NCI-H2171 treated with DMSO at 0.1 percent for 48 hours (cell line): ENCODE results near the gene MED13L.
"Not testable (repeated sequence)": the region's sequence is repeated elsewhere in the genome, so short reads cannot be mapped to it uniquely, and the experiment has no call there.

ENCODE experiments used
- DNase-seq: peaks from one replicate; lab custom pipeline; 2025; lab: John Stamatoyannopoulos, UW

The MED13L gene

GRCh38 chr12:116053479-116054200 is 223.9 kb downstream of the MED13L start:
- DNase-seq = no peak

GRCh38 chr12:116050275-116050674 is 227.2 kb downstream of the MED13L start:
- no peak for DNase-seq

GRCh38 chr12:116048879-116049278 is 228.6 kb downstream of the MED13L start:
- no peak for DNase-seq

GRCh38 chr12:116046039-116046438 is 231.5 kb downstream of the MED13L start:
- DNase-seq = no peak

DNA sequence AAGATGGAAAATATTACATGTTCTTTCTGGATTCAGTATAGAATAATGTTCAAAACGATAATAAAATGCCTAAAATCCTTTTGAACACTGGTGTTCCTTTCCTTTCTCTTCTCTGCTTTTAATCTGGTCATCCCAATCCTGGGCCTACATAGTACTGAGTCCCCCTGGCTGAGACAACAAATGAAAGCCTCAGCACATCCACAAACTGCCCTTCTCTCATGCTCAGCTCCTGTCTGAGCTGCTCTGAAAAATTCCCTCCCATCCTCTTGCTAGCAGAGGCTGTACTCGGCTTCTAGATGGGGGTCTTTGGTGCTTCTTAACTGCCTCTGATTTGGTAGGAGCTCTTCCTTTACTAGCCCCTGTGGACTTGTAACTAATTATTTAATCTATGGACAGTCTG is 232.3 kb downstream of the MED13L start:
- no peak for DNase-seq

DNA sequence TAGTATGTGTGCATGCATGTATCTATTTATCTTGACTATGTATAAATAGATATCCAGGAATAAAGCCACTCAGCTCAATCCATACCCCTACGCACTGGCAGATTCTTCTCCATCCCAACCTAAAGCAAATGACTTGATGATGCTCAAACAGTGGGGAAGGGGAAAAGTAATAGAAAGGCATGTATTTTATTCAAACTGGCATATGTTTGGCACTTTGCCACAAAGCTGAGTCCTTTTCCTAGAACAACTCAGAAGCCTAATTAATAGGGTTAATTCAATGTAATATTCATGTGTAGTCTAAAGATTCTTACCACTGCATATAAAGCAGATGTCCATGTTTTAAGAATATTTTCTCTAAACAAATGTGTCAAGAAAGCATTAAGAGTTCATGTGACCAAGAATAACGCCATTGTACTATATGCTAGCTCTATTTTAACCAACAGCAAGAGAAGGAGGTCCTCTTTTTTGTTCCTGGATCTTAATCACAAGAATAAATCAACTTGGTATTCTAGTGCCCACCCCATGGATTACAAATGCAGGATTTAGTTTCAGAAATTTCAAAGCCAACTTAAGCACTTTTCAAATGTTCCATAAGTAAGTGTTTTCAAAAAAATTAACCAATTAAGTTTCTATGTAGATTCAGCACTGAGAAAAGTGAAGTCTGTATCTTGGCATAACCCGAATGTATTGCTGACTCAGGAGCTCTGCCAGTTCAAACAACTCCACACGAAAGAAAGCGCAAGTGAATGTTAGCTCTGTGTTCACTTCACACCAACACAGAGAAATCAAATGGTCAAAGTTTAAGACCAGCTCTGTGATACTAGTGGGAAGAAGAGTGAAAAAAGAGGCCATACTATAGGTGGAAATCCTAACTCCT is 233.6 kb downstream of the MED13L start:
- no peak for DNase-seq

DNA sequence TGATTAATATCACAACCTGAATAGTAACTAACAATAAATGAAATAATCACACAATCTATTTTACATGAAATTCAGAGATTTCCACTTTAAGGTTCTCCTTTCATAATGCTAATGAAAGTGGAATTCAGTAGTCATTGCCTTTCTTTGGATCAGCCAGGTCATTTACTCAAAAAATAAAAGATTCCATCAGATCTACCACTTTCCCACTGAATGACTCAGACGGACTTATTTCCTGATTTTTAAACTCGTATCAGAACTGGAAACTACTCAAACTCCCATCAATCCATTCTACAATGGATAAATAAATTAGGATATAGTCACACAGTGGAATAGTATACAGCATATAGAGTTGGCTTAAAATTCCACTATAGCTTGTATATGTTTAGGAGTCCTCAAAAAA is 237.1 kb downstream of the MED13L start:
- no peak for DNase-seq

GRCh38 chr12:116039081-116039480 is 238.4 kb downstream of the MED13L start:
- DNase-seq = no peak

GRCh38 chr12:116037941-116038837 is 239.3 kb downstream of the MED13L start:
- DNase-seq = no peak

DNA sequence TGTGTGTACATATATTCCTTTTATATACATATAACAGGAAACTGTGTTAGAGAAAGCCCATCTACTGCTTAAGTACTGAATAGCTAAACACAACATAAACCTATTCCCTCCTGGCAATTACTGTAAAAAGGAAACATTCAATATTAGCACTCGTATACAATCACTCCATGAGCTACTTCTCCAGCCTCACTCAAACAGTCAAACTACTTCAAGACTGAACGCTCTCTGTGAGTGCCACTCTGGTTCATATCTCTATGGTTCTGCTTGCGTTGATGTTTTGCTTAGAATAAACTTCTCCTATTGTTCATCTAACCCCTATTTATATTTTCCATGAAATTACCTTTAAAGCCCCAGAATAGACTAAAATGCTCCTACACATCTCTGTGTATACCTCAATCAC is 243.7 kb downstream of the MED13L start:
- DNase-seq = no peak

GRCh38 chr12:116031624-116032023 is 245.9 kb downstream of the MED13L start:
- DNase-seq = not testable (repeated sequence)

GRCh38 chr12:116028619-116029018 is 248.9 kb downstream of the MED13L start:
- no peak for DNase-seq

DNA sequence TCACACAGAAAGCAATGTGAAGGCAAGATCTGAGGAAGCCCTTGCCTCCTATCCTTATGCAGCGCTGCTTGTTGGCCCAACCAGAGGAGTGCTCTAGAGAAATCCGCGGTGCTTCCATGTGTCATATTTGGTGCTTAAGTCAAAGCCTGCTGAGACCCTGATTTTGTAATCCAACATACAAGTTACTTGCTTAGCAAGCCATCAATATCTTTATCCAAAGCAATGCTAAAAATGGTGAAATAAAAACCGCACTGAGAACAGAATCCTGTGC is 250.0 kb downstream of the MED13L start:
- no peak for DNase-seq

- no peak for DNase-seq
Measured at GRCh38 chr12:116026768-116027550, 250.5 kb downstream of the MED13L start.

- no peak for DNase-seq
Measured at GRCh38 chr12:116026346-116026745, 251.1 kb downstream of the MED13L start.

DNA sequence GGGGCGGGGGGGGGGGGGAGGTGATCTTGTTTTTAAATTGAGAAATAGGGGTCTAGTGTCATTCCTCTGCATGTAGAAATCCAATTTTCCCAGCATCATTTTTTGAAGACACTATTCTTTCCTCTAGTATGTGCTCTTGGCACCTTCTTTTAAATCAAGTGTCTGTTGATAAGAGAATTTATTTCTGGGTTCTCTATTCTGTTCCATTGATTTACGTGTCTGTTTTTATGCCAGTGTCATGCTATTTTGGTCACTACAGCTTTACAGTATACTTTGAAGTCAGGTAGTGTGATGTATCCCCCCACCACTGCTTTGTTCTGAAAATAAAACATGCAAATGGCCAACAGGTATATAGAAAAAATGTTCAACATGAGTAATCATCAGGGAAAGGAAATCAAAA is 252.7 kb downstream of the MED13L start:
- no peak for DNase-seq

GRCh38 chr12:116019415-116019814 is 258.1 kb downstream of the MED13L start:
- DNase-seq = no peak

DNA sequence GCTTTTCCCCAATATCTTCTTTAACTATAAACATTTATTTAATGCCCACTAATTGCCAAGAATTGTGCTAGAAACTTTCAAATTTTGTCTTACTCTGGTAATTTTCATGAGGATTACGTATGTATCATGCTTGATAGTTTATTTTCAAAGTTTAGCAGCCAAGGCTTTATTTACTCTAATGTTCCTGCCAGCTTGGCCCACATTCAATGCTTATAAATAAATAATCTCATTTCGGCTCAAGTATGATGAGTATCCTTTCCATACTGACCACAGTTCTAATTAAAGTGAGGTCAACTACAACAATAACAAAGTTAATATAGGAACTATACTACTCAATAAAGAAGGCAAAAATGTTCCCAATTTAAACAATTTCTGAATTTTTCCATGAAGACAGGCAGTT is 259.2 kb downstream of the MED13L start:
- no peak for DNase-seq

GRCh38 chr12:116015525-116015924 is 262.0 kb downstream of the MED13L start:
- DNase-seq = peak; percentile 30

DNA sequence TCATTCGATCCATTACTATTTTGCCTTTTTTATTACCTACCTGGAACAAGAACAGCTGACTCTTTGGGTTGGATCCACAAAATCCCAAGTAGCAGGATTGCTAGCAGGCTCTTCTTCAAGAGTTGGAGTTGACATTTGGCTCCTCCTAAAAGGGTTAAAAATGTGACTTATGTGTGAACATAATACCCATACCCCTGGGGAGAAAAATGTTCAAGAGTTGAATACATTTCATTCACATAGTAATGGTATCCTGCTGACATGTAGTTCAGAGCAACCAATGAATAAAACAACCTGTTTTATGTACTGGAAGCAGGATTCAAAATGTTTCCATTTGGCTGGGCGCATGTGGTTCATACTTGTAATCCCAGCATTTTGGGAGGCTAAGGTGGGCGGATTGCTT is 264.7 kb downstream of the MED13L start:
- no peak for DNase-seq

- DNase-seq = no peak
Measured at GRCh38 chr12:116011217-116011616, 266.3 kb downstream of the MED13L start.

- DNase-seq = no peak
Measured at GRCh38 chr12:116010467-116010866, 267.0 kb downstream of the MED13L start.
